ENCODE measurements around the gene ZNF189. TPM values are rescaled to one million over a fixed set of nuclear protein-coding genes. Genes with fewer than 3 reads are reported as not detected.
A peak's percentile ranks its signal among the peaks of the same experiment; 100 is the strongest.

Gene ZNF189
- polyA plus RNA-seq, 3 donors: 0.72 to 1.8 (median 1.2) TPM

GRCh38 chr9:101403516-101404285 is 5.0 kb downstream of the ZNF189 start:
- no peak overlapping the region for H3K9ac ChIP-seq (ENCODE audit: insufficient read depth, low read length, poor library complexity, severe bottlenecking)
- Mint-ChIP-seq H3K9me3 (peaks cover 47 to 61% (median 55%) of the 10 kb centered on the region in 7 donors), H3K27ac (no peak overlapping the region), H3K27me3 (ENCODE audit: low read depth in 3 of 3) (no peaks in the 10 kb centered on the region), H3K4me3 (no peak overlapping the region), H3K4me1 (peaks cover 21% of the 10 kb centered on the region), H3K36me3 (peaks cover 79 to 86% of the 10 kb centered on the region in 2 donors)
- peaks cover 15 to 21% of the 10 kb centered on the region in 2 donors for H3K4me1 ChIP-seq (ENCODE audit: control insufficient read depth in 1 of 2, insufficient read depth in 2 of 2, low read length in 2 of 2)
- intact Hi-C loops (cut with micrococcal nuclease): no loop called here
- H3K36me3 ChIP-seq (replicated peaks in 1 of 2; ENCODE audit: control insufficient read depth in 1 of 2, insufficient read depth in 2 of 2, low read length in 2 of 2): peaks cover 78 to 85% of the 10 kb centered on the region in 2 donors
- DNase-seq: no peak
- peaks cover 13 to 59% of the 10 kb centered on the region in 2 donors for H3K9me3 ChIP-seq (replicated peaks in 1 of 2; ENCODE audit: control insufficient read depth in 1 of 2, insufficient read depth in 1 of 2, low read length in 2 of 2)
- H4K20me1 ChIP-seq (ENCODE audit: insufficient read depth, low read length): no peaks in the 10 kb centered on the region
- H2AFZ ChIP-seq (ENCODE audit: insufficient read depth, low read depth, low read length, poor library complexity, severe bottlenecking): no peak overlapping the region
- WGBS (ENCODE audit: insufficient coverage): no CpG with 5 or more reads among the region's 9 CpGs
- no peaks in the 10 kb centered on the region for H3K27me3 ChIP-seq (ENCODE audit: control insufficient read depth in 2 of 2, insufficient read depth in 2 of 2, low read length in 2 of 2)
- H3K4me3 ChIP-seq (replicated peaks in 1 of 3; ENCODE audit: low read depth in 2 of 3, low read length in 3 of 3): no peak overlapping the region
- TF ChIP-seq, protein P1, sequence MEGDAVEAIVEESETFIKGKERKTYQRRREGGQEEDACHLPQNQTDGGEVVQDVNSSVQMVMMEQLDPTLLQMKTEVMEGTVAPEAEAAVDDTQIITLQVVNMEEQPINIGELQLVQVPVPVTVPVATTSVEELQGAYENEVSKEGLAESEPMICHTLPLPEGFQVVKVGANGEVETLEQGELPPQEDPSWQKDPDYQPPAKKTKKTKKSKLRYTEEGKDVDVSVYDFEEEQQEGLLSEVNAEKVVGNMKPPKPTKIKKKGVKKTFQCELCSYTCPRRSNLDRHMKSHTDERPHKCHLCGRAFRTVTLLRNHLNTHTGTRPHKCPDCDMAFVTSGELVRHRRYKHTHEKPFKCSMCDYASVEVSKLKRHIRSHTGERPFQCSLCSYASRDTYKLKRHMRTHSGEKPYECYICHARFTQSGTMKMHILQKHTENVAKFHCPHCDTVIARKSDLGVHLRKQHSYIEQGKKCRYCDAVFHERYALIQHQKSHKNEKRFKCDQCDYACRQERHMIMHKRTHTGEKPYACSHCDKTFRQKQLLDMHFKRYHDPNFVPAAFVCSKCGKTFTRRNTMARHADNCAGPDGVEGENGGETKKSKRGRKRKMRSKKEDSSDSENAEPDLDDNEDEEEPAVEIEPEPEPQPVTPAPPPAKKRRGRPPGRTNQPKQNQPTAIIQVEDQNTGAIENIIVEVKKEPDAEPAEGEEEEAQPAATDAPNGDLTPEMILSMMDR (IDR thresholded peaks at IDR 0.05): no peak
- no peak overlapping the region for H3K27ac ChIP-seq (ENCODE audit: low read depth in 1 of 2, low read length in 2 of 2)
- H3K79me2 ChIP-seq (ENCODE audit: insufficient read depth, low read length): peaks cover 40% of the 10 kb centered on the region
- H3K4me2 ChIP-seq (replicated peaks; ENCODE audit: extremely low read depth, low read length, poor library complexity, severe bottlenecking): no peak overlapping the region

DNA sequence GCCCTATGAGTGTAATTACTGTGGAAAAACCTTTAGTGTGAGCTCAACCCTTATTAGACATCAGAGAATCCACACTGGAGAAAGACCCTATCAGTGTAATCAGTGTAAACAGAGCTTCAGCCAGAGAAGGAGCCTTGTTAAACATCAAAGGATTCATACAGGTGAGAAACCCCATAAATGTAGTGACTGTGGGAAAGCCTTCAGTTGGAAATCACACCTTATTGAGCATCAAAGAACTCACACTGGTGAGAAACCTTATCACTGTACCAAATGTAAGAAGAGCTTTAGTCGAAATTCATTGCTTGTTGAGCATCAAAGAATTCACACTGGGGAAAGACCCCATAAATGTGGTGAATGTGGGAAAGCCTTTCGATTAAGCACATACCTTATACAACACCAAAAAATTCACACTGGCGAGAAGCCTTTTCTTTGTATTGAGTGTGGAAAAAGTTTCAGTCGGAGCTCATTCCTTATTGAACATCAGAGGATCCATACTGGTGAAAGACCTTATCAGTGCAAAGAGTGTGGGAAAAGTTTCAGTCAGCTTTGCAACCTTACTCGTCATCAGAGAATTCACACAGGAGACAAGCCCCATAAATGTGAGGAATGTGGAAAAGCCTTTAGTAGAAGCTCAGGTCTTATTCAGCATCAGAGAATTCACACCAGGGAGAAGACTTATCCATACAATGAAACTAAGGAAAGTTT is 9.9 kb downstream of the ZNF189 start:
- TF ChIP-seq, protein P1 (IDR thresholded peaks at IDR 0.05): no peak
- Histone ChIP-seq H3K9me3 (replicated peaks in 1 of 2; ENCODE audit: control insufficient read depth in 1 of 2, insufficient read depth in 1 of 2, low read length in 2 of 2) (peaks cover 26 to 100% of the 10 kb centered on the region in 2 donors), H3K4me3 (replicated peaks in 1 of 3; ENCODE audit: low read depth in 2 of 3, low read length in 3 of 3) (peak overlapping the region in 1 of 3 experiments; percentile 51), H2AFZ (ENCODE audit: insufficient read depth, low read depth, low read length, poor library complexity, severe bottlenecking) (no peak overlapping the region), H3K36me3 (replicated peaks in 1 of 2; ENCODE audit: control insufficient read depth in 1 of 2, insufficient read depth in 2 of 2, low read length in 2 of 2) (peaks cover 53 to 61% of the 10 kb centered on the region in 2 donors), H3K9ac (ENCODE audit: insufficient read depth, low read length, poor library complexity, severe bottlenecking) (no peak overlapping the region), H4K20me1 (ENCODE audit: insufficient read depth, low read length) (no peaks in the 10 kb centered on the region), H3K4me1 (ENCODE audit: control insufficient read depth in 1 of 2, insufficient read depth in 2 of 2, low read length in 2 of 2) (no peaks in the 10 kb centered on the region), H3K79me2 (ENCODE audit: insufficient read depth, low read length) (no peaks in the 10 kb centered on the region), H3K4me2 (replicated peaks; ENCODE audit: extremely low read depth, low read length, poor library complexity, severe bottlenecking) (no peak overlapping the region), H3K27me3 (ENCODE audit: control insufficient read depth in 2 of 2, insufficient read depth in 2 of 2, low read length in 2 of 2) (no peaks in the 10 kb centered on the region), H3K27ac (ENCODE audit: low read depth in 1 of 2, low read length in 2 of 2) (no peak overlapping the region)
- H3K27ac Mint-ChIP-seq: no peak overlapping the region
- intact Hi-C loops (cut with micrococcal nuclease): no loop called here
- no CpG with 5 or more reads among the region's 5 CpGs for WGBS (ENCODE audit: insufficient coverage)
- H3K9me3 Mint-ChIP-seq: peaks cover 58 to 89% (median 83%) of the 10 kb centered on the region in 7 donors
- no peaks in the 10 kb centered on the region for H3K27me3 Mint-ChIP-seq (ENCODE audit: low read depth in 3 of 3)
- DNase-seq: no peak
- H3K36me3 Mint-ChIP-seq: peaks cover 48 to 56% of the 10 kb centered on the region in 2 donors
- H3K4me3 Mint-ChIP-seq: no peak overlapping the region
- H3K4me1 Mint-ChIP-seq: no peaks in the 10 kb centered on the region

Measured in CD14-positive monocyte (primary cell).